Smooth muscle cell (in vitro differentiated cells): ENCODE results near the gene KCNJ15. TPM values are rescaled to one million over a fixed set of nuclear protein-coding genes. Genes with fewer than 3 reads are reported as not detected.
A peak's percentile ranks its signal among the peaks of the same experiment; 100 is the strongest.

Experiments
- DNase-seq: peaks from one replicate; lab custom pipeline; 2025; ENCODE audit not compliant: unreplicated experiment; lab: John Stamatoyannopoulos, UW
- H2AFZ ChIP-seq: fragments of 200-600 bp; sonication (generic); 2 replicates; pipeline ENCODE4 v1.6.0; 2016; ENCODE audit warnings: antibody characterized with exemption, low read depth, mild to moderate bottlenecking
- H3F3A ChIP-seq: fragments of 200-600 bp; sonication (generic); 2 replicates; pipeline ENCODE4 v1.6.0; 2017; ENCODE audit warnings: antibody characterized with exemption, low read depth
- H3K27ac ChIP-seq: fragments of 200-600 bp; sonication (generic); 2 replicates; pipeline ENCODE4 v1.5.1; 2016; ENCODE audit warnings: low read depth, mild to moderate bottlenecking
- H3K27me3 ChIP-seq: fragments of 200-600 bp; sonication (generic); 2 replicates; pipeline ENCODE4 v1.6.1; 2016; ENCODE audit warnings: low read depth, mild to moderate bottlenecking
- H3K36me3 ChIP-seq: fragments of 200-600 bp; sonication (generic); 2 replicates; pipeline ENCODE4 v1.5.1; 2016; ENCODE audit warnings: low read depth
- H3K4me1 ChIP-seq: fragments of 200-600 bp; sonication (generic); 2 replicates; pipeline ENCODE4 v1.5.1; 2016; ENCODE audit warnings: low read depth
- H3K4me2 ChIP-seq: fragments of 200-600 bp; sonication (generic); 2 replicates; pipeline ENCODE4 v1.6.0; 2016; ENCODE audit warnings: mild to moderate bottlenecking
- H3K4me3 ChIP-seq: fragments of 200-600 bp; sonication (generic); 2 replicates; pipeline ENCODE4 v1.5.1; 2016; ENCODE audit warnings: mild to moderate bottlenecking
- H3K79me2 ChIP-seq: fragments of 200-600 bp; sonication (generic); 2 replicates; pipeline ENCODE4 v1.6.0; 2016; ENCODE audit warnings: low read depth, mild to moderate bottlenecking
- H3K9ac ChIP-seq: fragments of 200-600 bp; sonication (generic); 2 replicates; pipeline ENCODE4 v1.6.0; 2016; ENCODE audit warnings: low read depth
- H3K9me3 ChIP-seq: fragments of 200-600 bp; sonication (generic); replicated peaks from 2 replicates; pipeline ENCODE4 v1.5.1; 2016; ENCODE audit warnings: low read depth
- H4K20me1 ChIP-seq: fragments of 200-600 bp; sonication (generic); 2 replicates; pipeline ENCODE4 v1.6.0; 2016; ENCODE audit warnings: low read depth
- WGBS: methylation state at CpG from one replicate; pipeline ENCODE4 v1.1.7; 2016; ENCODE audit warnings: low lambda C conversion rate; 5-methylcytosine and 5-hydroxymethylcytosine counted together
- polyA plus RNA-seq: library from polyadenylated mRNA; unstranded; fragments of >200 nt; fragmentation: Nextera tagmentation; extraction: Ambion mirVana; gene quantifications from 2 replicates; pipeline ENCODE4 v1.2.1, GENCODE V29; 2016
- total RNA-seq: library from RNA; depleted of rRNA; stranded (reverse); fragments of >200 nt; gene quantifications from 2 replicates; pipeline ENCODE4 v1.2.3, GENCODE V29; 2014
- TF ChIP-seq, protein P1 (sequence below): fragments of 200-600 bp; sonication (generic); IDR thresholded peaks from 2 replicates; pipeline ENCODE4 v1.5.1; 2017; ENCODE audit warnings: borderline replicate concordance, mild to moderate bottlenecking, antibody characterized with exemption; ENCODE audit not compliant: insufficient read depth, poor library complexity, severe bottlenecking

KCNJ15 gene
- total and polyA plus RNA-seq, 2 experiments from 2014 or later, result 4.2 to 21.9 TPM

DNA sequence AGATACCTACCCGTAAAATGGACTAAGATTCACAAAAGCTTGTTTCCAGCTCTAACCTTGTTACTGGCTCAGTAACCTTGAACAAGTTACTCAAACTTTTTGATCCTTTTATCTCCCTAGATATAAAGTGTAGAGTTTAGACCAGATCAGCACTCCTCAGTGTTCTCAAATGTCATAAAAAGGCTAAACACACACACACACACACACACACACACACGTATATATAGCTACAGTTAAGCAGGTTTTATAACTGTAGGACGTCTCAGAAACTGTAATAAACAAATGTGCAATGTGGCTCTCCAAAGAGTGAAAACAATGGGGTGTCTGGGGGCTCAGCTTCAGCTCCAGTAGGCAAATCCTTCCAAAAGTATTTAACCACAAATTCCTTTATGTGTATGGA, 34.0 kb downstream of the KCNJ15 start:
- no peaks in the 10 kb centered on the region for H3K4me1 ChIP-seq
- TF ChIP-seq, protein P1, sequence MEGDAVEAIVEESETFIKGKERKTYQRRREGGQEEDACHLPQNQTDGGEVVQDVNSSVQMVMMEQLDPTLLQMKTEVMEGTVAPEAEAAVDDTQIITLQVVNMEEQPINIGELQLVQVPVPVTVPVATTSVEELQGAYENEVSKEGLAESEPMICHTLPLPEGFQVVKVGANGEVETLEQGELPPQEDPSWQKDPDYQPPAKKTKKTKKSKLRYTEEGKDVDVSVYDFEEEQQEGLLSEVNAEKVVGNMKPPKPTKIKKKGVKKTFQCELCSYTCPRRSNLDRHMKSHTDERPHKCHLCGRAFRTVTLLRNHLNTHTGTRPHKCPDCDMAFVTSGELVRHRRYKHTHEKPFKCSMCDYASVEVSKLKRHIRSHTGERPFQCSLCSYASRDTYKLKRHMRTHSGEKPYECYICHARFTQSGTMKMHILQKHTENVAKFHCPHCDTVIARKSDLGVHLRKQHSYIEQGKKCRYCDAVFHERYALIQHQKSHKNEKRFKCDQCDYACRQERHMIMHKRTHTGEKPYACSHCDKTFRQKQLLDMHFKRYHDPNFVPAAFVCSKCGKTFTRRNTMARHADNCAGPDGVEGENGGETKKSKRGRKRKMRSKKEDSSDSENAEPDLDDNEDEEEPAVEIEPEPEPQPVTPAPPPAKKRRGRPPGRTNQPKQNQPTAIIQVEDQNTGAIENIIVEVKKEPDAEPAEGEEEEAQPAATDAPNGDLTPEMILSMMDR, result no peak
- H3K9ac ChIP-seq, result peak overlapping the region; percentile 73
- 46% methylated on average over 3 of the region's 3 CpGs for WGBS
- H3K27ac ChIP-seq, result peak overlapping the region; percentile 92
- H3K79me2 ChIP-seq, result no peaks in the 10 kb centered on the region
- H4K20me1 ChIP-seq, result no peaks in the 10 kb centered on the region
- H3K9me3 ChIP-seq, result no peaks in the 10 kb centered on the region
- H2AFZ ChIP-seq, result no peak overlapping the region
- H3F3A ChIP-seq, result peaks cover 4% of the 10 kb centered on the region
- DNase-seq, result no peak
- H3K36me3 ChIP-seq, result no peaks in the 10 kb centered on the region
- peak overlapping the region; percentile 38 for H3K4me2 ChIP-seq
- no peaks in the 10 kb centered on the region for H3K27me3 ChIP-seq
- H3K4me3 ChIP-seq, result no peak overlapping the region

DNA sequence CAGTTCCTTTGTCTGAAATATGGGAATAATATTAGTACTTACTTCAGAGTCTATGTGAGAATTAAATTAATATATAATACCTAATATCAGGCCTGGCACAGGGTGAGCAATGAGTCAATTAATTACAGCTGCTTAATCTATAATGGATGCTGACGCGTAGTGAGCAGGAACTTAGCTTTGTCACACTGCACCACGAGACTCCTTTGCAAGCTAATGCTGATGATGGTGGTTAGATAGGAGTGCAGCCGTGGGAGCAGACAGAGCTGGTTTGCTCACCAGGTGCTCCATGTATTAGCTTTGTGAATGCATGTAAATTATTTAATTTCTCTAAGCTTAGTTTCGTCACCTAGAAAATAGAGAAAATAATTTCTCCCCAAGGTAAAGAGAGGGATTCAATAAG, 35.1 kb downstream of the KCNJ15 start:
- Histone ChIP-seq H3K4me1 (peaks cover 7% of the 10 kb centered on the region), H3K27me3 (no peaks in the 10 kb centered on the region), H4K20me1 (no peaks in the 10 kb centered on the region), H3K79me2 (no peaks in the 10 kb centered on the region), H2AFZ (no peak overlapping the region), H3K9me3 (no peaks in the 10 kb centered on the region), H3K4me2 (peak overlapping the region; percentile 7), H3F3A (peaks cover 4% of the 10 kb centered on the region), H3K27ac (peak overlapping the region; percentile 92), H3K4me3 (no peak overlapping the region), H3K9ac (no peak overlapping the region), H3K36me3 (no peaks in the 10 kb centered on the region)
- TF ChIP-seq, protein P1, result no peak
- DNase-seq, result no peak
- WGBS, result 65% methylated on average over 5 of the region's 5 CpGs

DNA sequence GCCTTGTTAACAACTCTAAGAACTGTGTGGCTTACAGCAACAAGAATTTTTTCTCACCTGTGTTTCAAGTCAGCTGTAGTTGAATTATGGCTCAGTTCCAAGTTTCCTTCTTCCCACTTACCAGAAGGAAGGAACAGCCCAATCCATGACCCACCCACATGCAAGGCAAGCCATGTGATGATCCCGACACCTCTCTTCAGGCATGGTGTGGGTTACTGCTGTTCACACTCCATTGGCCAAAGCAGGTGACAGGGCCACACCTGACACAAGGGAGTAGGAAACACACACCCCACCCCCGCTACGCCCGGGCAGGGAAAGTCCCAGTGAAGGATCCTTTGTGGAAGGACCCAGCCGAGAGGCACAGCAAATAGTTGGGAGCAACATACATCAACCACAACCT, 36.3 kb downstream of the KCNJ15 start:
- Histone ChIP-seq H3K27ac (no peak overlapping the region), H3K4me2 (no peak overlapping the region), H3K9ac (no peak overlapping the region), H3K79me2 (no peaks in the 10 kb centered on the region), H3F3A (peaks cover 4% of the 10 kb centered on the region), H3K4me1 (peaks cover 14% of the 10 kb centered on the region), H4K20me1 (no peaks in the 10 kb centered on the region), H3K4me3 (no peak overlapping the region), H3K36me3 (no peaks in the 10 kb centered on the region), H3K27me3 (no peaks in the 10 kb centered on the region), H3K9me3 (no peaks in the 10 kb centered on the region), H2AFZ (no peak overlapping the region)
- 91% methylated on average over 5 of the region's 5 CpGs for WGBS
- TF ChIP-seq, protein P1, result no peak
- no peak for DNase-seq

DNA sequence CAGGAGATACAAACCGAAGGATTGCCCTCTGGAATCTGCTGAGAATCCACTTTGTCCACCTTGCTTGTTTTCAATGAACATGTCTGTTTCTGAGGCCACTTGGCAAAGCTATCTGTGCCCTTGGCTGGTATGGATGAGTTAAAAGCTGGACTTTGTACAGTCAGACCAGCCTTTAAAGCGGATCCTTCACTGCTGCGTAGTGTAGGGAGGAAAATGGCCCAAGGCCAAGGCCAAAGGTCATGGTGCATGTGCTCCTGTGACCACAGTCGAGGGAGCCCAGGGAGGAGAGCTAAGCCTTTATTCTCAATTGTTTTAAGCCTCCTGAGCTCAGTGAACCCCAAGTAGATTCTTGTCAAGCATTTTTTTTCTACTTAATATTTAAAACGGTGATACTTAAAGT, 37.0 kb downstream of the KCNJ15 start:
- Histone ChIP-seq H3K9ac (no peak overlapping the region), H3K79me2 (no peaks in the 10 kb centered on the region), H3F3A (peaks cover 4% of the 10 kb centered on the region), H3K27ac (no peak overlapping the region), H2AFZ (no peak overlapping the region), H3K9me3 (no peaks in the 10 kb centered on the region), H3K4me1 (peaks cover 14% of the 10 kb centered on the region), H3K4me2 (no peak overlapping the region), H3K27me3 (no peaks in the 10 kb centered on the region), H3K4me3 (no peak overlapping the region), H3K36me3 (no peaks in the 10 kb centered on the region), H4K20me1 (no peaks in the 10 kb centered on the region)
- DNase-seq, result no peak
- TF ChIP-seq, protein P1, result no peak
- WGBS, result 89% methylated on average over 5 of the region's 5 CpGs
